Measurements from ENCODE around the gene GLI2. TPM values are rescaled to one million over a fixed set of nuclear protein-coding genes. Genes with fewer than 3 reads are reported as not detected.

Gene GLI2
- total and polyA plus RNA-seq, 5 donors, result 0.86 to 4.8 (median 4.1) TPM

GRCh38 chr2:120759543-120760331, 24.1 kb downstream of the GLI2 start:
- intact Hi-C loops (cut with DNase I), result no loop called here
- 80% methylated on average over 7 of the region's 7 CpGs for WGBS
- no peak overlapping the region for H3K27ac ChIP-seq (ENCODE audit: low read length)
- H3K4me1 ChIP-seq (ENCODE audit: control insufficient read depth, insufficient read depth, low read length), result peaks cover 2% of the 10 kb centered on the region
- H3K4me3 ChIP-seq (ENCODE audit: low read length), result no peak overlapping the region
- H3K9me3 ChIP-seq (ENCODE audit: control insufficient read depth, low read length), result no peaks in the 10 kb centered on the region
- ATAC-seq (no peak), DNase-seq (peak in 2 of 3 donors; percentile 10 to 15)
- H3K27me3 ChIP-seq (ENCODE audit: control insufficient read depth, insufficient read depth), result no peaks in the 10 kb centered on the region

GRCh38 chr2:120760446-120761135, 24.9 kb downstream of the GLI2 start:
- H3K27ac ChIP-seq (ENCODE audit: low read length), result no peak overlapping the region
- ATAC-seq, result no peak

GRCh38 chr2:120761164-120761861, 25.6 kb downstream of the GLI2 start:
- H3K9me3 ChIP-seq (ENCODE audit: control insufficient read depth, low read length), result no peaks in the 10 kb centered on the region
- no peak overlapping the region for H3K4me3 ChIP-seq (ENCODE audit: low read length)
- ATAC-seq, result no peak
- H3K27ac ChIP-seq (ENCODE audit: low read length), result no peak overlapping the region
- peaks cover 9% of the 10 kb centered on the region for H3K4me1 ChIP-seq (ENCODE audit: control insufficient read depth, insufficient read depth, low read length)
- peak in 2 of 3 donors; percentile 10 to 28 for DNase-seq
- no peaks in the 10 kb centered on the region for H3K27me3 ChIP-seq (ENCODE audit: control insufficient read depth, insufficient read depth)
- WGBS, result 68% methylated on average over 8 of the region's 8 CpGs
- intact Hi-C loops (cut with DNase I), result no loop called here

More at GRCh38 chr2:120760446-120761135, 24.9 kb downstream of the GLI2 start:
- intact Hi-C loops (cut with DNase I), result no loop called here
- 76% methylated on average over 8 of the region's 8 CpGs for WGBS
- Histone ChIP-seq H3K4me1 (ENCODE audit: control insufficient read depth, insufficient read depth, low read length) (peaks cover 9% of the 10 kb centered on the region), H3K27me3 (ENCODE audit: control insufficient read depth, insufficient read depth) (no peaks in the 10 kb centered on the region), H3K9me3 (ENCODE audit: control insufficient read depth, low read length) (no peaks in the 10 kb centered on the region), H3K4me3 (ENCODE audit: low read length) (no peak overlapping the region)
- peak; percentile 62 to 85 (median 77) for DNase-seq

GRCh38 chr2:120761911-120762310, 26.2 kb downstream of the GLI2 start:
- no peak overlapping the region for H3K27ac ChIP-seq (ENCODE audit: low read length)
- H3K27me3 ChIP-seq (ENCODE audit: control insufficient read depth, insufficient read depth), result no peaks in the 10 kb centered on the region
- peak in 2 of 3 donors; percentile 1 to 2 for DNase-seq
- no peaks in the 10 kb centered on the region for H3K9me3 ChIP-seq (ENCODE audit: control insufficient read depth, low read length)
- H3K4me3 ChIP-seq (ENCODE audit: low read length), result no peak overlapping the region
- H3K4me1 ChIP-seq (ENCODE audit: control insufficient read depth, insufficient read depth, low read length), result peaks cover 9% of the 10 kb centered on the region
- intact Hi-C loops (cut with DNase I), result no loop called here
- ATAC-seq, result no peak
- WGBS, result 92% methylated on average over 5 of the region's 5 CpGs

GRCh38 chr2:120762341-120763061, 26.8 kb downstream of the GLI2 start:
- peak in 2 of 3 donors; percentile 8 to 28 for DNase-seq
- H3K27ac ChIP-seq (ENCODE audit: low read length), result no peak overlapping the region
- intact Hi-C loops (cut with DNase I), result no loop called here
- H3K27me3 ChIP-seq (ENCODE audit: control insufficient read depth, insufficient read depth), result no peaks in the 10 kb centered on the region
- no peaks in the 10 kb centered on the region for H3K9me3 ChIP-seq (ENCODE audit: control insufficient read depth, low read length)
- no peak for ATAC-seq
- WGBS, result 92% methylated on average over 15 of the region's 15 CpGs
- peaks cover 9% of the 10 kb centered on the region for H3K4me1 ChIP-seq (ENCODE audit: control insufficient read depth, insufficient read depth, low read length)
- H3K4me3 ChIP-seq (ENCODE audit: low read length), result no peak overlapping the region

- WGBS, result 64% methylated on average over 8 of the region's 8 CpGs
- intact Hi-C loops (cut with DNase I), result no loop called here
Measured at GRCh38 chr2:120763508-120763907, 27.8 kb downstream of the GLI2 start.

GRCh38 chr2:120763931-120764330, 28.3 kb downstream of the GLI2 start:
- no peaks in the 10 kb centered on the region for H3K27me3 ChIP-seq (ENCODE audit: control insufficient read depth, insufficient read depth)
- H3K9me3 ChIP-seq (ENCODE audit: control insufficient read depth, low read length), result no peaks in the 10 kb centered on the region
- ATAC-seq, result no peak
- peak in 2 of 3 donors; percentile 8 to 44 for DNase-seq
- peaks cover 9% of the 10 kb centered on the region for H3K4me1 ChIP-seq (ENCODE audit: control insufficient read depth, insufficient read depth, low read length)
- no peak overlapping the region for H3K4me3 ChIP-seq (ENCODE audit: low read length)
- intact Hi-C loops (cut with DNase I), result no loop called here
- WGBS, result 87% methylated on average over 10 of the region's 10 CpGs
- H3K27ac ChIP-seq (ENCODE audit: low read length), result no peak overlapping the region

More at GRCh38 chr2:120763508-120763907, 27.8 kb downstream of the GLI2 start:
- H3K4me1 ChIP-seq (ENCODE audit: control insufficient read depth, insufficient read depth, low read length), result peaks cover 9% of the 10 kb centered on the region
- ATAC-seq (no peak), DNase-seq (peak; percentile 69 to 79 (median 70))
- H3K27me3 ChIP-seq (ENCODE audit: control insufficient read depth, insufficient read depth), result no peaks in the 10 kb centered on the region
- no peak overlapping the region for H3K4me3 ChIP-seq (ENCODE audit: low read length)
- no peaks in the 10 kb centered on the region for H3K9me3 ChIP-seq (ENCODE audit: control insufficient read depth, low read length)
- H3K27ac ChIP-seq (ENCODE audit: low read length), result no peak overlapping the region

GRCh38 chr2:120764492-120764891, 28.8 kb downstream of the GLI2 start:
- no peaks in the 10 kb centered on the region for H3K27me3 ChIP-seq (ENCODE audit: control insufficient read depth, insufficient read depth)
- H3K4me1 ChIP-seq (ENCODE audit: control insufficient read depth, insufficient read depth, low read length), result peaks cover 9% of the 10 kb centered on the region
- DNase-seq (peak in 1 of 3 donors; percentile 3), ATAC-seq (no peak)
- no peak overlapping the region for H3K27ac ChIP-seq (ENCODE audit: low read length)
- WGBS, result 77% methylated on average over 6 of the region's 6 CpGs
- intact Hi-C loops (cut with DNase I), result no loop called here
- no peaks in the 10 kb centered on the region for H3K9me3 ChIP-seq (ENCODE audit: control insufficient read depth, low read length)
- no peak overlapping the region for H3K4me3 ChIP-seq (ENCODE audit: low read length)

- 44% methylated on average over 11 of the region's 11 CpGs for WGBS
Measured at GRCh38 chr2:120764991-120765677, 29.5 kb downstream of the GLI2 start.

More at GRCh38 chr2:120764991-120765677, 29.5 kb downstream of the GLI2 start:
- no peaks in the 10 kb centered on the region for H3K9me3 ChIP-seq (ENCODE audit: control insufficient read depth, low read length)
- H3K27ac ChIP-seq (ENCODE audit: low read length), result peak overlapping the region; percentile 34
- no peaks in the 10 kb centered on the region for H3K27me3 ChIP-seq (ENCODE audit: control insufficient read depth, insufficient read depth)
- no peak overlapping the region for H3K4me3 ChIP-seq (ENCODE audit: low read length)
- peaks cover 9% of the 10 kb centered on the region for H3K4me1 ChIP-seq (ENCODE audit: control insufficient read depth, insufficient read depth, low read length)
- intact Hi-C loops (cut with DNase I), result no loop called here
- peak; percentile 69 to 91 (median 89) for DNase-seq
- peak; percentile 66 to 73 for ATAC-seq
